DND-41 (cell line): ENCODE data around the gene ITGAX.

Experiments used
- ATAC-seq: fragments of 200-7000 bp; cut with Tn5 transposase; 3 replicates; pipeline ENCODE4 v1.9.1; 2021; ENCODE audit warnings: low read depth; ENCODE audit not compliant: insufficient read depth
- DNase-seq: peaks from one replicate; pipeline ENCODE4 v3.0.0-alpha.2; 2020
- H2AFZ ChIP-seq: 2 replicates; pipeline ENCODE4 v1.6.0; 2012; ENCODE audit warnings: low read depth, low read length
- H3K27ac ChIP-seq: 2 replicates; pipeline ENCODE4 v1.5.1; 2012; ENCODE audit warnings: low read length, inconsistent platforms
- H3K27me3 ChIP-seq: fragments of 200-600 bp; sonication (generic); 2 replicates; pipeline ENCODE4 v1.6.0; 2012; ENCODE audit warnings: low read length, mild to moderate bottlenecking, inconsistent platforms; ENCODE audit not compliant: insufficient read depth, poor library complexity
- H3K36me3 ChIP-seq: 2 replicates; pipeline ENCODE4 v1.5.1; 2012; ENCODE audit warnings: low read length, inconsistent platforms; ENCODE audit not compliant: insufficient read depth
- H3K4me1 ChIP-seq: 2 replicates; pipeline ENCODE4 v1.5.1; 2012; ENCODE audit warnings: mild to moderate bottlenecking, low read length; ENCODE audit not compliant: insufficient read depth
- H3K4me2 ChIP-seq: 2 replicates; pipeline ENCODE4 v1.6.0; 2012; ENCODE audit warnings: mild to moderate bottlenecking, moderate library complexity, low read length, inconsistent platforms; ENCODE audit not compliant: insufficient read depth
- H3K4me3 ChIP-seq, 2 experiments: fragments of 200-600 bp in 1 of 2; shearing (Covaris generic) in 1 of 2; 2 replicates each; pipeline ENCODE4 v1.5.1; 2012 to 2016; ENCODE audit warnings: inconsistent platforms in 2 of 2, low read length in 2 of 2, mild to moderate bottlenecking in 2 of 2, low read depth in 1 of 2, moderate library complexity in 1 of 2
- H3K79me2 ChIP-seq: 2 replicates; pipeline ENCODE4 v1.6.0; 2012; ENCODE audit warnings: low read length, inconsistent platforms; ENCODE audit not compliant: insufficient read depth
- H3K9ac ChIP-seq: 2 replicates; pipeline ENCODE4 v1.6.0; 2012; ENCODE audit warnings: low read depth, mild to moderate bottlenecking, inconsistent platforms, low read length, moderate library complexity
- H3K9me3 ChIP-seq: 2 replicates; pipeline ENCODE4 v1.5.1; 2012; ENCODE audit warnings: low read length, moderate library complexity, mild to moderate bottlenecking, inconsistent platforms; ENCODE audit not compliant: insufficient read depth, severe bottlenecking
- H4K20me1 ChIP-seq: 2 replicates; pipeline ENCODE4 v1.6.0; 2012; ENCODE audit warnings: low read length; ENCODE audit not compliant: insufficient read depth
- EZH2 ChIP-seq: IDR thresholded peaks from 3 replicates; pipeline ENCODE4 v1.6.1; 2012; ENCODE audit warnings: borderline replicate concordance, low read depth, mild to moderate bottlenecking, moderate library complexity, low read length, inconsistent platforms; ENCODE audit not compliant: severe bottlenecking
- TF ChIP-seq, protein P1 (sequence below): IDR thresholded peaks from 2 replicates; pipeline ENCODE4 v1.5.1; 2012; ENCODE audit warnings: borderline replicate concordance, low read length, moderate library complexity, mild to moderate bottlenecking; ENCODE audit not compliant: poor library complexity, severe bottlenecking; ENCODE audit errors: extremely low read depth

Gene ITGAX

DNA sequence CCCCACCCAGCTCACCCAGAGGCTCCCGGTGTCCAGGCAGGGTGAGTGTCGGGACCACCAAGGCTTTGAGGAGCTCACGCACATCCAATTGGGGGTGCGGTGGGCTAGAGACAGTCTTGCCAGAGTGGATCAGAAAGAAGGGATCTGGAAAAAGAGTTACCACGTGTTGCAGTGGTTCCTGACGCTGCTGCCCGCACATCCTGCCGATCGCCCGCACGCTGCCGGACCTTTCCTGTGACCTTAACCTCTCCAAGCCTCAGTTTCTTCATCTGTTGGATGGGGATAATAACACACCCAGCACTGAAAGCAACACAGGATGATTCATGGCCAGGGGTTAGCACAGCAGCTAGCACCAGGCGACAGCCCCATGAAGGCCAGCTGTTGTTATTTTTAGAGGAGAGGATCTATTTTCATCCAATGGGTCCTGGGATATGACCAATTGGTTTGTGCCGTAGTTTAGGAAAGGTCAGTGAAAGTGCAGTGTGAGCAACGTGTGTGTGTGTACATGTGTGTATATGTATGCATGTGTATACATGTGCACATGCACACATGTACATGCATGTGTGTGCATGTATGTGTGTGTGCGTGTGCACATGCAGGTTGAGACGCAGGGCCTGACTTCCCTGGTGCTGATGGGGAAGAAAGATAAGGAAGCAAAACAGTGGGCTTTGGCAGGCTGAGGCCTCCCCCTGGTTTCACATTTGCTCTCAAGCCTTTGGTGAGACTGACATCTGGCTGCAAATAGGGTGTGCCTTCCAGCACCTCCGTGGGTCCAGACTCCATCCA, 2.5 kb downstream of the ITGAX start:
- no peaks in the 10 kb centered on the region for H3K9me3 ChIP-seq
- H3K9ac ChIP-seq: no peak overlapping the region
- H3K79me2 ChIP-seq: no peaks in the 10 kb centered on the region
- no peak overlapping the region for H3K27ac ChIP-seq
- no peaks in the 10 kb centered on the region for H3K36me3 ChIP-seq
- H3K4me2 ChIP-seq: no peak overlapping the region
- no peak overlapping the region for H3K4me3 ChIP-seq
- H3K4me1 ChIP-seq: no peaks in the 10 kb centered on the region
- no peaks in the 10 kb centered on the region for H3K27me3 ChIP-seq
- TF ChIP-seq EZH2: no peak
- TF ChIP-seq, protein P1, sequence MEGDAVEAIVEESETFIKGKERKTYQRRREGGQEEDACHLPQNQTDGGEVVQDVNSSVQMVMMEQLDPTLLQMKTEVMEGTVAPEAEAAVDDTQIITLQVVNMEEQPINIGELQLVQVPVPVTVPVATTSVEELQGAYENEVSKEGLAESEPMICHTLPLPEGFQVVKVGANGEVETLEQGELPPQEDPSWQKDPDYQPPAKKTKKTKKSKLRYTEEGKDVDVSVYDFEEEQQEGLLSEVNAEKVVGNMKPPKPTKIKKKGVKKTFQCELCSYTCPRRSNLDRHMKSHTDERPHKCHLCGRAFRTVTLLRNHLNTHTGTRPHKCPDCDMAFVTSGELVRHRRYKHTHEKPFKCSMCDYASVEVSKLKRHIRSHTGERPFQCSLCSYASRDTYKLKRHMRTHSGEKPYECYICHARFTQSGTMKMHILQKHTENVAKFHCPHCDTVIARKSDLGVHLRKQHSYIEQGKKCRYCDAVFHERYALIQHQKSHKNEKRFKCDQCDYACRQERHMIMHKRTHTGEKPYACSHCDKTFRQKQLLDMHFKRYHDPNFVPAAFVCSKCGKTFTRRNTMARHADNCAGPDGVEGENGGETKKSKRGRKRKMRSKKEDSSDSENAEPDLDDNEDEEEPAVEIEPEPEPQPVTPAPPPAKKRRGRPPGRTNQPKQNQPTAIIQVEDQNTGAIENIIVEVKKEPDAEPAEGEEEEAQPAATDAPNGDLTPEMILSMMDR: peak; percentile 13
- no peak overlapping the region for H2AFZ ChIP-seq
- ATAC-seq (no peak), DNase-seq (no peak)
- H4K20me1 ChIP-seq: no peaks in the 10 kb centered on the region

DNA sequence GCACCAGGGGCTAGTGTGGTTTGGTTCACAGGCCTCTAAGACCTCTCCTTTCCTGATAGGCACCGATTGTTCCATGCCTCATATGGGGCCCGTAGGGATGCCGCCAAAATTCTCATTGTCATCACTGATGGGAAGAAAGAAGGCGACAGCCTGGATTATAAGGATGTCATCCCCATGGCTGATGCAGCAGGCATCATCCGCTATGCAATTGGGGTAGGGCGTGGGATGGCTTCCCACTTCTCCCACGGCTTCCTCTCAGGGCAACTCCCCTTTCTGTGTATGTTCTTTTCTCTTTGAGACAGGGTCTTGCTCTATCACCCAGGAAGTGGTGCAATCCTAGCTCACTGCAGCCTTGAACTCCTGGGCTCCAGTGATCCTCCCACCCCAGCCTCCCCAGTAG, 5.3 kb downstream of the ITGAX start:
- TF ChIP-seq, protein P1: no peak
- no peak for TF ChIP-seq EZH2
- H3K27me3 ChIP-seq: no peaks in the 10 kb centered on the region
- no peak for DNase-seq
- H3K4me1 ChIP-seq: no peaks in the 10 kb centered on the region
- H3K4me2 ChIP-seq: no peak overlapping the region
- no peak overlapping the region for H3K4me3 ChIP-seq
- H3K9me3 ChIP-seq: no peaks in the 10 kb centered on the region
- no peaks in the 10 kb centered on the region for H3K79me2 ChIP-seq
- no peaks in the 10 kb centered on the region for H4K20me1 ChIP-seq
- ATAC-seq: no peak
- no peak overlapping the region for H3K9ac ChIP-seq
- no peak overlapping the region for H3K27ac ChIP-seq
- H3K36me3 ChIP-seq: no peaks in the 10 kb centered on the region
- H2AFZ ChIP-seq: no peak overlapping the region

DNA sequence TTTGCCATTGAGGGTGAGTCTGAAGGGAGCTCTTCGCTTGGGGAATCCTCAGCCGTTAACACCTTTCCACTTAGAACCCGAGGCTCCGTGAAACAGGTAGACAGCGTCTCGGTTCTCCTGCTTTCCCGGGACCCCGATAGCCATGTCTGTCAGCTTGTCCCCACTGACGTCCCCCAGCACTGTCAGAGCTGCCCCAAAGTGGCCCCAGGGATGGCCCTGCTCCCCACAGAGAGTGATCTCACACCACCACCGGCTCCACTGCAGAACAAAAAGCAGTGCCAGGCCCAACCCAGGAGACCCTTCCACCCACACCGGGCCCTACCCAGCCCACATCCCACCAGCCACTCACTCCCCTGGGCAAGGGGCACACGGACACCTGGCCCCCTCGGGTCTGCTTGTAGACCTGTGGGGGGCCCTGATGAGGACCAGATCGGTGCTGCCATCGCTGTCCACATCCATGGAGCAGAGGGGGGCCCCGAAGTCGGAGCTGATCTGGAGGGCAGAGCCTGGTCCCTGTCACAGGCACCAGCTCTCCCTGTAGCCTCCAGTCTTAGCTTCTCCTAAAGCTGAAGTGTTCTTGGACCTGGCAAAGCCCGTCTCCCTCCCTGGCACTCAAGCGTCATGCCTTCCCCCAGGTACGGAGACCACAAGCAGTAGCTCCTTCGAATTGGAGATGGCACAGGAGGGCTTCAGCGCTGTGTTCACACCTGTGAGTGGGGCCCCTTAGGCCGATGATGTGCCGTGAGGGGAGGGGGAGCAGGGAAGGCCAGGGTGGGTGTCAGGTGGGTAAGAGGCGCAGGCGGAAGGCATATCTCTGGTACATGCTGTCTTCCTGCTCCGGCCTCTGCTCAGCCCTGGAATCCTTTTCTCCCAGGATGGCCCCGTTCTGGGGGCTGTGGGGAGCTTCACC, 6.5 kb downstream of the ITGAX start:
- no peaks in the 10 kb centered on the region for H3K27me3 ChIP-seq
- DNase-seq (no peak), ATAC-seq (no peak)
- no peaks in the 10 kb centered on the region for H3K9me3 ChIP-seq
- H3K27ac ChIP-seq: no peak overlapping the region
- no peaks in the 10 kb centered on the region for H3K36me3 ChIP-seq
- H3K79me2 ChIP-seq: no peaks in the 10 kb centered on the region
- no peak overlapping the region for H3K4me2 ChIP-seq
- H4K20me1 ChIP-seq: no peaks in the 10 kb centered on the region
- no peaks in the 10 kb centered on the region for H3K4me1 ChIP-seq
- no peak overlapping the region for H3K9ac ChIP-seq
- TF ChIP-seq, protein P1: no peak
- no peak for TF ChIP-seq EZH2
- no peak overlapping the region for H2AFZ ChIP-seq
- no peak overlapping the region for H3K4me3 ChIP-seq
